AG09309 (cell line): ENCODE data around the gene NRG3.

Experiments
- DNase-seq: peaks from one replicate; pipeline ENCODE4 v3.0.0-alpha.2; 2010; ENCODE audit warnings: low read depth
- H3K4me3 ChIP-seq: 2 replicates; pipeline ENCODE4 v1.5.1; 2011; ENCODE audit warnings: mild to moderate bottlenecking, low read depth, low read length, moderate library complexity; ENCODE audit not compliant: control insufficient read depth
- CTCF ChIP-seq: IDR thresholded peaks from 2 replicates; pipeline ENCODE4 v1.5.1; 2011; ENCODE audit warnings: mild to moderate bottlenecking, low read depth, low read length, inconsistent platforms; ENCODE audit not compliant: insufficient read depth, control insufficient read depth; ENCODE audit errors: missing control alignments

Gene NRG3

GRCh38 chr10:82245157-82245556, 370.2 kb downstream of the NRG3 start:
- TF ChIP-seq CTCF: no peak
- no peak overlapping the region for H3K4me3 ChIP-seq
- DNase-seq: no peak

- H3K4me3 ChIP-seq: no peak overlapping the region
- TF ChIP-seq CTCF: no peak
- DNase-seq: no peak
Observed at GRCh38 chr10:82245906-82246560, 371.0 kb downstream of the NRG3 start.

GRCh38 chr10:82249141-82249540, 374.1 kb downstream of the NRG3 start:
- DNase-seq: no peak
- no peak overlapping the region for H3K4me3 ChIP-seq
- no peak for TF ChIP-seq CTCF

- no peak for DNase-seq
- no peak for TF ChIP-seq CTCF
- no peak overlapping the region for H3K4me3 ChIP-seq
Observed at GRCh38 chr10:82251222-82251906, 376.4 kb downstream of the NRG3 start.

- DNase-seq: no peak
- H3K4me3 ChIP-seq: no peak overlapping the region
- no peak for TF ChIP-seq CTCF
Observed at GRCh38 chr10:82252081-82252480, 377.1 kb downstream of the NRG3 start.

- TF ChIP-seq CTCF: no peak
- DNase-seq: no peak
- no peak overlapping the region for H3K4me3 ChIP-seq
Observed at GRCh38 chr10:82254237-82254636, 379.2 kb downstream of the NRG3 start.
